H9 (cell line): ENCODE results near the gene LRP10. TPM values are rescaled to one million over a fixed set of nuclear protein-coding genes. Genes with fewer than 3 reads are reported as not detected.

Experiments
- DNase-seq: peaks from one replicate; pipeline ENCODE4 v3.0.0-alpha.2; 2017
- H2AFZ ChIP-seq: one replicate; pipeline ENCODE4 v1.6.1; 2013; ENCODE audit warnings: mild to moderate bottlenecking, low read length, control low read depth, moderate library complexity
- H2AK5ac ChIP-seq: 2 replicates; pipeline ENCODE4 v1.6.1; 2013; ENCODE audit warnings: low read length, control low read depth, mixed read lengths; ENCODE audit not compliant: insufficient read length
- H2BK120ac ChIP-seq: one replicate; pipeline ENCODE4 v1.6.1; 2013; ENCODE audit warnings: low read depth, mild to moderate bottlenecking, low read length, control low read depth, inconsistent platforms; ENCODE audit not compliant: poor library complexity, severe bottlenecking
- H2BK12ac ChIP-seq: 2 replicates; pipeline ENCODE4 v1.6.1; 2013; ENCODE audit warnings: low read length, control low read depth, mixed read lengths, low read depth; ENCODE audit not compliant: insufficient read length
- H2BK15ac ChIP-seq: 2 replicates; pipeline ENCODE4 v1.6.1; 2013; ENCODE audit warnings: low read depth, low read length, control low read depth
- H2BK20ac ChIP-seq: one replicate; pipeline ENCODE4 v1.6.1; 2013; ENCODE audit warnings: low read depth, mild to moderate bottlenecking, low read length, control low read depth, inconsistent platforms; ENCODE audit not compliant: poor library complexity, severe bottlenecking
- H2BK5ac ChIP-seq: 2 replicates; pipeline ENCODE4 v1.6.1; 2013; ENCODE audit warnings: low read length, control low read depth, mixed read lengths; ENCODE audit not compliant: insufficient read length
- H3K14ac ChIP-seq: 2 replicates; pipeline ENCODE4 v1.6.1; 2013; ENCODE audit warnings: low read length, control low read depth; ENCODE audit not compliant: insufficient read depth
- H3K18ac ChIP-seq: 2 replicates; pipeline ENCODE4 v1.6.1; 2013; ENCODE audit warnings: low read depth, mild to moderate bottlenecking, mixed read lengths, low read length, control low read depth; ENCODE audit not compliant: insufficient read length
- H3K23ac ChIP-seq: 2 replicates; pipeline ENCODE4 v1.6.1; 2013; ENCODE audit warnings: low read length, control low read depth, mixed read lengths, low read depth; ENCODE audit not compliant: insufficient read length
- H3K23me2 ChIP-seq: 2 replicates; pipeline ENCODE4 v1.6.1; 2013; ENCODE audit warnings: low read depth, mild to moderate bottlenecking, mixed read lengths, low read length, control low read depth; ENCODE audit not compliant: insufficient read length, poor library complexity, severe bottlenecking
- H3K27ac ChIP-seq: 2 replicates; pipeline ENCODE4 v1.5.1; 2013; ENCODE audit warnings: low read length, control low read depth, mixed read lengths, low read depth; ENCODE audit not compliant: insufficient read length
- H3K27me3 ChIP-seq: 2 replicates; pipeline ENCODE4 v1.6.1; 2013; ENCODE audit warnings: low read length, control low read depth, inconsistent platforms; ENCODE audit not compliant: insufficient read depth
- H3K4ac ChIP-seq: 2 replicates; pipeline ENCODE4 v1.6.1; 2013; ENCODE audit warnings: low read depth, mild to moderate bottlenecking, control low read depth, inconsistent platforms, low read length, moderate library complexity
- H3K4me1 ChIP-seq: 2 replicates; pipeline ENCODE4 v1.6.1; 2013; ENCODE audit warnings: low read length, control low read depth, inconsistent platforms; ENCODE audit not compliant: insufficient read depth
- H3K4me2 ChIP-seq: 2 replicates; pipeline ENCODE4 v1.6.1; 2013; ENCODE audit warnings: low read length, control low read depth, mixed read lengths; ENCODE audit not compliant: insufficient read length, insufficient read depth
- H3K56ac ChIP-seq: 2 replicates; pipeline ENCODE4 v1.6.1; 2013; ENCODE audit warnings: low read depth, mild to moderate bottlenecking, mixed read lengths, low read length, control low read depth; ENCODE audit not compliant: insufficient read length
- H3K79me1 ChIP-seq: 2 replicates; pipeline ENCODE4 v1.6.1; 2013; ENCODE audit warnings: low read depth, mild to moderate bottlenecking, moderate library complexity, low read length, control low read depth, inconsistent platforms; ENCODE audit not compliant: insufficient read depth, poor library complexity, severe bottlenecking
- H3K79me2 ChIP-seq: 2 replicates; pipeline ENCODE4 v1.6.1; 2013; ENCODE audit warnings: low read length, control low read depth, inconsistent platforms; ENCODE audit not compliant: insufficient read depth
- H3K9ac ChIP-seq: 2 replicates; pipeline ENCODE4 v1.6.1; 2013; ENCODE audit warnings: low read length, control low read depth, mixed read lengths; ENCODE audit not compliant: insufficient read length; ENCODE audit errors: extremely low read depth
- H3K9me3 ChIP-seq: one replicate; pipeline ENCODE4 v1.6.1; 2013; ENCODE audit warnings: low read depth, low read length, inconsistent platforms; ENCODE audit not compliant: control insufficient read depth
- H3T11ph ChIP-seq: one replicate; pipeline ENCODE4 v1.6.1; 2013; ENCODE audit warnings: mild to moderate bottlenecking, low read length, control low read depth, inconsistent platforms
- H4K20me1 ChIP-seq: one replicate; pipeline ENCODE4 v1.6.1; 2013; ENCODE audit not compliant: control insufficient read depth, insufficient read length, insufficient read depth
- H4K5ac ChIP-seq: 2 replicates; pipeline ENCODE4 v1.6.1; 2013; ENCODE audit warnings: low read depth, mild to moderate bottlenecking, mixed read lengths, low read length, control low read depth; ENCODE audit not compliant: insufficient read length
- H4K8ac ChIP-seq: replicated peaks from 2 replicates; pipeline ENCODE4 v1.6.1; 2013; ENCODE audit warnings: low read length, control low read depth, mixed read lengths, low read depth; ENCODE audit not compliant: insufficient read length
- H4K91ac ChIP-seq: 2 replicates; pipeline ENCODE4 v1.6.1; 2013; ENCODE audit warnings: low read depth, mild to moderate bottlenecking, moderate library complexity, mixed read lengths, low read length, control low read depth; ENCODE audit not compliant: insufficient read length
- H3K27ac Mint-ChIP-seq, 3 experiments: 2 replicates in 2 of 3; 3 replicates in 1 of 3; pipeline ENCODE4 v1.8.0; 2020 to 2021; ENCODE audit warnings: mixed read lengths in 3 of 3, mild to moderate bottlenecking in 1 of 3, moderate library complexity in 1 of 3
- H3K27me3 Mint-ChIP-seq: 2 replicates; pipeline ENCODE4 v1.8.0; 2021; ENCODE audit warnings: low read depth, mild to moderate bottlenecking, moderate library complexity, mixed read lengths
- H3K36me3 Mint-ChIP-seq, 3 experiments: 2 replicates in 2 of 3; 3 replicates in 1 of 3; pipeline ENCODE4 v1.8.0; 2020 to 2021; ENCODE audit warnings: low read depth in 3 of 3, mixed read lengths in 3 of 3; ENCODE audit not compliant: insufficient read depth in 1 of 3
- H3K4me1 Mint-ChIP-seq, 2 experiments: 2 replicates each; pipeline ENCODE4 v1.8.0; 2020; ENCODE audit warnings: mixed read lengths in 2 of 2
- H3K4me3 Mint-ChIP-seq, 2 experiments: 2 replicates in 1 of 2; 3 replicates in 1 of 2; pipeline ENCODE4 v1.8.0; 2020 to 2021; ENCODE audit warnings: mild to moderate bottlenecking in 2 of 2, mixed read lengths in 2 of 2, moderate library complexity in 1 of 2
- H3K9me3 Mint-ChIP-seq, 2 experiments: 2 replicates in 1 of 2; 3 replicates in 1 of 2; pipeline ENCODE4 v1.8.0; 2020; ENCODE audit warnings: mild to moderate bottlenecking in 2 of 2, mixed read lengths in 2 of 2, moderate library complexity in 1 of 2
- WGBS: extraction: QIAGEN DNeasy Blood & Tissue Kit; methylation state at CpG from one replicate; pipeline ENCODE4 v1.1.7; 2013; ENCODE audit warnings: missing lambda C conversion rate, low lambda C conversion rate, mixed read lengths; ENCODE audit not compliant: insufficient read length; ENCODE audit errors: extremely low coverage; 5-methylcytosine and 5-hydroxymethylcytosine counted together
- total RNA-seq: library from RNA; stranded (reverse); gene quantifications from 2 replicates; pipeline ENCODE4 v1.2.1, GENCODE V29; 2021
- TF ChIP-seq, protein P1 (sequence below): fragments of 200-600 bp; sonication (generic); conservative IDR thresholded peaks from 3 replicates; pipeline ENCODE4 v1.8.0; 2021; ENCODE audit warnings: antibody characterized with exemption, mild to moderate bottlenecking

Gene LRP10
- total RNA-seq, 1 experiment from 2014 or later: 13.3 TPM

DNA sequence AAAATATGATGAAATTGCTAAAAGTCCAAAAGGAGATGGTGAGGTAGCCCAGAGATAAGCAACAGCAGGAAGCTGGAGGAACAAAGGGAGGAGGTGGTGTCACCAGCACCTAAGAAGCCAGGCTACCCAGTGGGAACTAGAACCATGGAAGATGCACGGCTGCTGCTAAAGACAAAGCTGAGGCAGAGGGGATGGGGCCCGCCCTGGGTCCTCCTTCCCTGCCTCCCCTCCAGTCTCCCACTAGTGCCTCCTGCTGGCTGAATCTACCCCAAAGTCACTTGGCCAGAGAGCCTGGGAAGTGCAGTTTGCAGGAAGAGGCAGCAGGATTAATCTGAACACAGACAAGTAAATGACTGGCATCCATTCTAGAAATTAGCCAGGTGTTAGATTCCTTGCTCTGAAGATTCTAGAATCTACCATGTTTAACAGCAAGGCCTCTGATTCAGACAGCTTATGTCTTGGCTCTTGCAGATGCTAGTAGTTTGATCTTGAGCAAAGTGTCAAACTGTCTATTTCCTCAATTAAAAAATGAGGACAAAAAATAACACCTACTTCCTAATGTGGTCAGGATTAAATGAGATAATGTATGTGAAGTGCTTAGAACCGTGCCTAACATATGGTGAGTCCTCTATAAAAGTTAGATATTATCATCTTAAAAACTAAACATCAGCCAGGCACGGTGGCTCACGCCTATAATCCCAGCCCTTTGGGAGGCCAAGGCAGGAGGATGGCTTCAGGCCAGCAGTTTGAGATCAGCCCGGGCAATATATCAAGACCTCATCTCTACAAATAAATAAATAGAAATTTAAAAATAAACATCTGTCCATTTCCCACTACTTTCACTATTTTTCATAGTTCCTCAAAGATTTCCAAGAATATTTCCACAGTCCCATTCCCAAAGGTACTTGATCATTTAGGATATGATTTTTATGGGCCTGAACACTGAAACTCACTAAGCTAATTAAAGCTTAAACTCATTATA, 5.8 kb upstream of the LRP10 start:
- no peak overlapping the region for H3K4me2 ChIP-seq
- H3K23ac ChIP-seq: no peak overlapping the region
- H3K4me1 ChIP-seq: no peaks in the 10 kb centered on the region
- H3K18ac ChIP-seq: no peak overlapping the region
- no peak overlapping the region for H3T11ph ChIP-seq
- no peaks in the 10 kb centered on the region for H3K9me3 ChIP-seq
- no peaks in the 10 kb centered on the region for H3K27me3 Mint-ChIP-seq
- TF ChIP-seq, protein P1, sequence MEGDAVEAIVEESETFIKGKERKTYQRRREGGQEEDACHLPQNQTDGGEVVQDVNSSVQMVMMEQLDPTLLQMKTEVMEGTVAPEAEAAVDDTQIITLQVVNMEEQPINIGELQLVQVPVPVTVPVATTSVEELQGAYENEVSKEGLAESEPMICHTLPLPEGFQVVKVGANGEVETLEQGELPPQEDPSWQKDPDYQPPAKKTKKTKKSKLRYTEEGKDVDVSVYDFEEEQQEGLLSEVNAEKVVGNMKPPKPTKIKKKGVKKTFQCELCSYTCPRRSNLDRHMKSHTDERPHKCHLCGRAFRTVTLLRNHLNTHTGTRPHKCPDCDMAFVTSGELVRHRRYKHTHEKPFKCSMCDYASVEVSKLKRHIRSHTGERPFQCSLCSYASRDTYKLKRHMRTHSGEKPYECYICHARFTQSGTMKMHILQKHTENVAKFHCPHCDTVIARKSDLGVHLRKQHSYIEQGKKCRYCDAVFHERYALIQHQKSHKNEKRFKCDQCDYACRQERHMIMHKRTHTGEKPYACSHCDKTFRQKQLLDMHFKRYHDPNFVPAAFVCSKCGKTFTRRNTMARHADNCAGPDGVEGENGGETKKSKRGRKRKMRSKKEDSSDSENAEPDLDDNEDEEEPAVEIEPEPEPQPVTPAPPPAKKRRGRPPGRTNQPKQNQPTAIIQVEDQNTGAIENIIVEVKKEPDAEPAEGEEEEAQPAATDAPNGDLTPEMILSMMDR: peak; percentile 84
- no peak overlapping the region for H2BK12ac ChIP-seq
- H2AK5ac ChIP-seq: no peak overlapping the region
- H3K79me2 ChIP-seq: no peaks in the 10 kb centered on the region
- peak; percentile 84 for DNase-seq
- H4K91ac ChIP-seq: no peak overlapping the region
- no peak overlapping the region for H2AFZ ChIP-seq
- H3K36me3 Mint-ChIP-seq: no peaks in the 10 kb centered on the region; a peak in 1 of 7 replicates
- H4K8ac ChIP-seq: no peak overlapping the region
- H3K27ac Mint-ChIP-seq: no peak overlapping the region
- H2BK20ac ChIP-seq: no peak overlapping the region
- no peaks in the 10 kb centered on the region for H3K27me3 ChIP-seq
- H3K9me3 Mint-ChIP-seq: no peaks in the 10 kb centered on the region
- no peak overlapping the region for H3K14ac ChIP-seq
- no peak overlapping the region for H4K5ac ChIP-seq
- no CpG with 5 or more reads among the region's 6 CpGs for WGBS
- no peak overlapping the region for H3K56ac ChIP-seq
- H3K9ac ChIP-seq: no peak overlapping the region
- peaks cover 4 to 13% of the 10 kb centered on the region in 2 experiments for H3K4me1 Mint-ChIP-seq
- H3K4ac ChIP-seq: no peak overlapping the region
- no peak overlapping the region for H2BK5ac ChIP-seq
- no peaks in the 10 kb centered on the region for H3K23me2 ChIP-seq
- no peak overlapping the region for H2BK120ac ChIP-seq
- no peak overlapping the region for H3K27ac ChIP-seq
- H3K4me3 Mint-ChIP-seq: no peak overlapping the region
- H2BK15ac ChIP-seq: no peak overlapping the region
- H4K20me1 ChIP-seq: no peaks in the 10 kb centered on the region
- no peaks in the 10 kb centered on the region for H3K79me1 ChIP-seq
